ENCODE results near the gene POU6F2.

POU6F2 gene

DNA sequence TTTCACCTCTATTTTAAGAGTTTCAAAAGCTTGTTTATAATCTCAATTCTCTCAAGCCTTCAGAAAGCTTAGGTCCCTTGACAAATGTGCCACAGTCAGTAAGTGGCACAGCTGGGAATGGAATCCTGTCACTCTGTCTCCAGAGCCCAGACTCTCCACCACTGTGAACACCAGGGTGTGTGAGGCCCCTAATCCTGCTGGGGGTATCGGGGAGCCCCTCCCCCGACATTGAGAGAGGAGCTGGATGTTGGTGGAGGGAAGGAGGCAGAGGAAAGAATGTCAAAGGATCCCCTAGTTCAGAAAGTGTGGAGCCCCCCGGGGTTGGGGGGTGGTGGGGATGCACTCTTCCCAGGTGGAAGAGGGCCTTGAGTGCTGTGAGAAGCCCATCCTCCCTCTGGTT lies 454.7 kb downstream of the POU6F2 start:
- H3K4me2 ChIP-seq (ENCODE audit: low read depth, low read length, poor library complexity, severe bottlenecking): no peak overlapping the region

GRCh38 chr7:39432807-39433416 lies 455.2 kb downstream of the POU6F2 start:
- Histone ChIP-seq H3K9me3 (ENCODE audit: insufficient read depth, low read depth, low read length) (no peaks in the 10 kb centered on the region), H2AFZ (ENCODE audit: low read length) (no peak overlapping the region), H3F3A (ENCODE audit: low read depth) (no peaks in the 10 kb centered on the region), H3K27me3 (ENCODE audit: insufficient read depth, low read length, poor library complexity, severe bottlenecking) (no peaks in the 10 kb centered on the region), H3K4me2 (ENCODE audit: low read depth, low read length, poor library complexity, severe bottlenecking) (no peak overlapping the region), H3K4me1 (ENCODE audit: insufficient read depth, low read length, poor library complexity, severe bottlenecking) (no peaks in the 10 kb centered on the region), H4K20me1 (ENCODE audit: insufficient read depth, low read length, poor library complexity, severe bottlenecking) (no peaks in the 10 kb centered on the region), H3K9me2 (replicated peaks; ENCODE audit: low read depth, low read length) (no peaks in the 10 kb centered on the region), H3K9ac (ENCODE audit: low read depth, low read length, poor library complexity, severe bottlenecking) (no peak overlapping the region), H3K79me2 (ENCODE audit: insufficient read depth, low read length) (no peaks in the 10 kb centered on the region), H3K36me3 (ENCODE audit: insufficient read depth, low read length) (no peaks in the 10 kb centered on the region), H3K4me3 (ENCODE audit: low read length, poor library complexity, severe bottlenecking) (no peak overlapping the region)
- no peak for TF ChIP-seq EZH2phosphoT487 (IDR thresholded peaks at IDR 0.05; ENCODE audit: borderline replicate concordance)
- TF ChIP-seq CTCF (conservative IDR thresholded peaks at IDR 0.05; ENCODE audit: low read length): no peak

More for the DNA sequence above, 454.7 kb downstream of the POU6F2 start:
- H3K4me1 ChIP-seq (ENCODE audit: insufficient read depth, low read length, poor library complexity, severe bottlenecking): no peaks in the 10 kb centered on the region
- no peak overlapping the region for H3K9ac ChIP-seq (ENCODE audit: low read depth, low read length, poor library complexity, severe bottlenecking)
- H3K79me2 ChIP-seq (ENCODE audit: insufficient read depth, low read length): no peaks in the 10 kb centered on the region
- no peak overlapping the region for H2AFZ ChIP-seq (ENCODE audit: low read length)
- no peaks in the 10 kb centered on the region for H3K9me3 ChIP-seq (ENCODE audit: insufficient read depth, low read depth, low read length)
- H4K20me1 ChIP-seq (ENCODE audit: insufficient read depth, low read length, poor library complexity, severe bottlenecking): no peaks in the 10 kb centered on the region
- no peaks in the 10 kb centered on the region for H3K36me3 ChIP-seq (ENCODE audit: insufficient read depth, low read length)
- H3K4me3 ChIP-seq (ENCODE audit: low read length, poor library complexity, severe bottlenecking): no peak overlapping the region
- TF ChIP-seq CTCF (conservative IDR thresholded peaks at IDR 0.05; ENCODE audit: low read length): no peak
- no peak for TF ChIP-seq EZH2phosphoT487 (IDR thresholded peaks at IDR 0.05; ENCODE audit: borderline replicate concordance)
- H3K27me3 ChIP-seq (ENCODE audit: insufficient read depth, low read length, poor library complexity, severe bottlenecking): no peaks in the 10 kb centered on the region
- no peaks in the 10 kb centered on the region for H3K9me2 ChIP-seq (replicated peaks; ENCODE audit: low read depth, low read length)
- H3F3A ChIP-seq (ENCODE audit: low read depth): no peaks in the 10 kb centered on the region

- no peaks in the 10 kb centered on the region for H3K9me3 ChIP-seq (ENCODE audit: insufficient read depth, low read depth, low read length)
- no peaks in the 10 kb centered on the region for H3K36me3 ChIP-seq (ENCODE audit: insufficient read depth, low read length)
- H4K20me1 ChIP-seq (ENCODE audit: insufficient read depth, low read length, poor library complexity, severe bottlenecking): no peaks in the 10 kb centered on the region
- no peaks in the 10 kb centered on the region for H3K4me1 ChIP-seq (ENCODE audit: insufficient read depth, low read length, poor library complexity, severe bottlenecking)
- H3F3A ChIP-seq (ENCODE audit: low read depth): no peaks in the 10 kb centered on the region
- no peak overlapping the region for H3K9ac ChIP-seq (ENCODE audit: low read depth, low read length, poor library complexity, severe bottlenecking)
- H3K9me2 ChIP-seq (replicated peaks; ENCODE audit: low read depth, low read length): no peaks in the 10 kb centered on the region
- H3K4me2 ChIP-seq (ENCODE audit: low read depth, low read length, poor library complexity, severe bottlenecking): no peak overlapping the region
- TF ChIP-seq EZH2phosphoT487 (IDR thresholded peaks at IDR 0.05; ENCODE audit: borderline replicate concordance) (no peak), CTCF (conservative IDR thresholded peaks at IDR 0.05; ENCODE audit: low read length) (no peak)
- no peak overlapping the region for H2AFZ ChIP-seq (ENCODE audit: low read length)
- H3K27me3 ChIP-seq (ENCODE audit: insufficient read depth, low read length, poor library complexity, severe bottlenecking): no peaks in the 10 kb centered on the region
- H3K4me3 ChIP-seq (ENCODE audit: low read length, poor library complexity, severe bottlenecking): no peak overlapping the region
- no peaks in the 10 kb centered on the region for H3K79me2 ChIP-seq (ENCODE audit: insufficient read depth, low read length)
Observed at GRCh38 chr7:39433550-39433949, 455.8 kb downstream of the POU6F2 start.

Data from Loucy (cell line).